Natural killer cell (primary cell): ENCODE data around the gene BRCA2. TPM values are rescaled to one million over a fixed set of nuclear protein-coding genes. Genes with fewer than 3 reads are reported as not detected.
A peak's percentile ranks its signal among the peaks of the same experiment; 100 is the strongest.

ENCODE experiments used
- ATAC-seq, 3 donors: fragments of 150-1000 bp in 2 of 3; fragments of 200-7000 bp in 1 of 3; cut with Tn5 transposase; 1 replicate in 1 of 3; 2 replicates in 2 of 3; pipeline ENCODE4 v1.10.0; 2021; ENCODE audit warnings: mild to moderate bottlenecking in 2 of 3, moderate library complexity in 2 of 3
- DNase-seq, 2 donors: peaks; one replicate each; pipeline versions ENCODE4 v3.0.0 to v3.0.0-alpha.2; 2013 to 2021; ENCODE audit warnings: mixed read lengths in 1 of 2
- H3K27ac ChIP-seq: one replicate; pipeline ENCODE4 v1.5.1; 2013; ENCODE audit warnings: mild to moderate bottlenecking, low read length
- H3K27me3 ChIP-seq: one replicate; pipeline ENCODE4 v1.6.1; 2013; ENCODE audit warnings: low read length; ENCODE audit not compliant: control insufficient read depth, insufficient read depth
- H3K36me3 ChIP-seq: one replicate; pipeline ENCODE4 v1.6.1; 2013; ENCODE audit warnings: low read length; ENCODE audit not compliant: control insufficient read depth, insufficient read depth
- H3K4me1 ChIP-seq: one replicate; pipeline ENCODE4 v1.6.1; 2013; ENCODE audit warnings: low read length; ENCODE audit not compliant: control insufficient read depth, insufficient read depth
- H3K4me3 ChIP-seq: one replicate; pipeline ENCODE4 v1.5.1; 2013; ENCODE audit warnings: low read length
- H3K9me3 ChIP-seq: one replicate; pipeline ENCODE4 v1.6.1; 2013; ENCODE audit warnings: low read length; ENCODE audit not compliant: control insufficient read depth, insufficient read depth
- H3K27ac Mint-ChIP-seq, 2 donors: one replicate each; pipeline ENCODE4 v1.8.0; 2022; ENCODE audit warnings: mild to moderate bottlenecking in 2 of 2, mixed read lengths in 2 of 2, moderate library complexity in 1 of 2
- H3K27me3 Mint-ChIP-seq, 2 donors: one replicate each; pipeline ENCODE4 v1.8.0; 2022; ENCODE audit warnings: low read depth in 2 of 2, mixed read lengths in 2 of 2
- H3K36me3 Mint-ChIP-seq: one replicate; pipeline ENCODE4 v1.8.0; 2022; ENCODE audit warnings: mixed read lengths
- H3K4me1 Mint-ChIP-seq, 2 donors: one replicate each; pipeline ENCODE4 v1.8.0; 2022; ENCODE audit warnings: mixed read lengths in 2 of 2
- H3K4me3 Mint-ChIP-seq: one replicate; pipeline ENCODE4 v1.8.0; 2022; ENCODE audit warnings: mild to moderate bottlenecking, moderate library complexity, mixed read lengths
- H3K9me3 Mint-ChIP-seq, 2 donors: one replicate each; pipeline ENCODE4 v1.8.0; 2022; ENCODE audit warnings: mixed read lengths in 2 of 2
- CTCF ChIP-seq: fragments of 200-600 bp; IDR thresholded peaks from one replicate; pipeline ENCODE4 v1.8.0; 2022; ENCODE audit warnings: antibody characterized with exemption
- WGBS: methylation state at CpG from one replicate; pipeline ENCODE4 v1.1.7; 2013; ENCODE audit warnings: missing lambda C conversion rate; ENCODE audit not compliant: insufficient coverage; 5-methylcytosine and 5-hydroxymethylcytosine counted together
- intact Hi-C: fragments of 100-400 bp; cut with micrococcal nuclease; formaldehyde crosslinking; loops from one replicate; pipeline ENCODE4 v1.14.2; 2022
- total RNA-seq, 4 donors: library from RNA; stranded (reverse); fragments of 120-200 nt in 1 of 4; gene quantifications; one replicate each; pipeline versions ENCODE4 v1.2.3 to v1.2.4, GENCODE V29; 2013 to 2022

The BRCA2 gene
- total RNA-seq, 3 donors from 2014 or later (not counting 1 experiment from before 2014, with no cell fraction given), result 3.6 to 4.3 (median 3.6) TPM

GRCh38 chr13:32267836-32268439, 47.4 kb upstream of the BRCA2 start:
- TF ChIP-seq CTCF, result peak; percentile 61
- DNase-seq (peak; percentile 33 to 68), ATAC-seq (peak in 1 of 3 donors; percentile 92)
- no peaks in the 10 kb centered on the region for H3K9me3 ChIP-seq
- Mint-ChIP-seq H3K9me3 (no peaks in the 10 kb centered on the region), H3K36me3 (no peaks in the 10 kb centered on the region), H3K27ac (no peak overlapping the region), H3K4me1 (no peaks in the 10 kb centered on the region), H3K27me3 (no peaks in the 10 kb centered on the region), H3K4me3 (no peak overlapping the region)
- peaks cover 3% of the 10 kb centered on the region for H3K36me3 ChIP-seq
- 94% methylated on average over 7 of the region's 7 CpGs for WGBS
- H3K4me1 ChIP-seq, result no peaks in the 10 kb centered on the region
- no peaks in the 10 kb centered on the region for H3K27me3 ChIP-seq
- H3K4me3 ChIP-seq, result no peak overlapping the region
- no peak overlapping the region for H3K27ac ChIP-seq
- intact Hi-C loops, result loop anchor here (10.0 kb wide), 1 partner anchor 177 kb away; no protein-coding TSS in a partner anchor

GRCh38 chr13:32272021-32272683, 43.2 kb upstream of the BRCA2 start:
- intact Hi-C loops, result no loop called here
- no peak overlapping the region for H3K27ac Mint-ChIP-seq

GRCh38 chr13:32277839-32278238, 37.5 kb upstream of the BRCA2 start:
- Mint-ChIP-seq H3K36me3 (peaks cover 6% of the 10 kb centered on the region), H3K4me1 (no peaks in the 10 kb centered on the region), H3K27ac (no peak overlapping the region), H3K27me3 (no peaks in the 10 kb centered on the region), H3K9me3 (no peaks in the 10 kb centered on the region), H3K4me3 (no peak overlapping the region)
- intact Hi-C loops, result no loop called here
- no peak overlapping the region for H3K27ac ChIP-seq
- DNase-seq (no peak), ATAC-seq (no peak)
- H3K27me3 ChIP-seq, result no peaks in the 10 kb centered on the region
- no peak for TF ChIP-seq CTCF
- no peaks in the 10 kb centered on the region for H3K4me1 ChIP-seq
- H3K4me3 ChIP-seq, result no peak overlapping the region
- peaks cover 4% of the 10 kb centered on the region for H3K36me3 ChIP-seq
- no peaks in the 10 kb centered on the region for H3K9me3 ChIP-seq
- WGBS, result 100% methylated on average over 1 of the region's 1 CpG

More at GRCh38 chr13:32272021-32272683, 43.2 kb upstream of the BRCA2 start:
- 87% methylated on average over 4 of the region's 4 CpGs for WGBS
- H3K27me3 ChIP-seq, result no peaks in the 10 kb centered on the region
- H3K27ac ChIP-seq, result no peak overlapping the region
- no peak overlapping the region for H3K4me3 ChIP-seq
- no peak for DNase-seq
- Mint-ChIP-seq H3K27me3 (no peaks in the 10 kb centered on the region), H3K9me3 (no peaks in the 10 kb centered on the region), H3K4me1 (no peaks in the 10 kb centered on the region), H3K36me3 (no peaks in the 10 kb centered on the region), H3K4me3 (no peak overlapping the region)
- no peak for TF ChIP-seq CTCF
- no peaks in the 10 kb centered on the region for H3K9me3 ChIP-seq
- ATAC-seq, result no peak
- peaks cover 2% of the 10 kb centered on the region for H3K36me3 ChIP-seq
- H3K4me1 ChIP-seq, result no peaks in the 10 kb centered on the region
